ENCODE results near the gene FXYD5. TPM values are rescaled to one million over a fixed set of nuclear protein-coding genes. Genes with fewer than 3 reads are reported as not detected.

Gene FXYD5
- polyA plus RNA-seq, 2 of the 4 experiments (the other 2 are of a cell fraction): 70.8 to 113 TPM

GRCh38 chr19:35105411-35106290 is 48.9 kb upstream of the FXYD5 start:
- Histone ChIP-seq H3K4me1 (peaks cover 6% of the 10 kb centered on the region; the same call in 1 of the 3 replicates), H3K9me3 (peaks cover 6% of the 10 kb centered on the region; the same call in 1 of the 3 replicates), H3K27ac (no peak overlapping the region), H3K4me3 (no peak overlapping the region), H3K4me2 (no peak overlapping the region)
- no peak for FAIRE-seq
- no peak for ATAC-seq
- CTCF ChIA-PET: interaction anchor here (0.6 to 3.7 kb wide), 11 partner anchors 9 to 599 kb away, joined by 3 to 29 read pairs (median 6); no protein-coding TSS in a partner anchor
- TF ChIP-seq NR3C1 (IDR thresholded peaks at IDR 0.05) (no peak), E2F6 (IDR thresholded peaks at IDR 0.05; ENCODE audit: borderline replicate concordance, low read depth) (no peak), GATA3 (IDR thresholded peaks at IDR 0.05; ENCODE audit: borderline replicate concordance) (no peak), HOXB13 (CRISPR knock-in tag; IDR thresholded peaks at IDR 0.05; ENCODE audit: low read depth) (no peak), ELK1 (IDR thresholded peaks at IDR 0.05; ENCODE audit: low read depth, low read length) (no peak), SMC3 (IDR thresholded peaks at IDR 0.05) (no peak), POLR2AphosphoS2 (conservative IDR thresholded peaks at IDR 0.05; ENCODE audit: low read length) (no peak), NFE2L2 (conservative IDR thresholded peaks at IDR 0.05; ENCODE audit: low read length) (no peak), RFX5 (IDR thresholded peaks at IDR 0.05) (no peak), RARB (CRISPR knock-in tag; IDR thresholded peaks at IDR 0.05) (no peak), FOSL2 (IDR thresholded peaks at IDR 0.05) (no peak), FOSL2 (CRISPR knock-in tag; IDR thresholded peaks at IDR 0.05) (no peak), POLR2A (IDR thresholded peaks at IDR 0.05; ENCODE audit: low read length) (no peak; the same call in 1 of the 2 replicates), CBX2 (IDR thresholded peaks at IDR 0.05; ENCODE audit: borderline replicate concordance, low read depth) (no peak), RNF2 (IDR thresholded peaks at IDR 0.05; ENCODE audit: borderline replicate concordance, low read depth) (no peak), REST (IDR thresholded peaks at IDR 0.05) (no peak)
- POLR2A ChIA-PET: interaction anchor here (0.6 kb wide), 1 partner anchor 731 kb away, joined by 3 read pairs; no protein-coding TSS in a partner anchor
- DNase-seq (ENCODE audit: low read depth in 1 of 2, low spot score in 1 of 2): no peak
- 85% methylated on average over 30 of the region's 30 CpGs for WGBS (ENCODE audit: missing lambda C conversion rate)

- ATAC-seq (no peak), DNase-seq (ENCODE audit: low read depth in 1 of 2, low spot score in 1 of 2) (no peak), FAIRE-seq (no peak)
- POLR2A ChIA-PET: interaction anchor here (0.6 kb wide), 1 partner anchor 731 kb away, joined by 3 read pairs; no protein-coding TSS in a partner anchor
- H3K4me3 ChIP-seq: no peak overlapping the region
- H3K4me1 ChIP-seq: peaks cover 6% of the 10 kb centered on the region; the same call in 1 of the 3 replicates
- H3K27ac ChIP-seq: no peak overlapping the region
- TF ChIP-seq CBX8 (IDR thresholded peaks at IDR 0.05) (no peak), ESRRA (IDR thresholded peaks at IDR 0.05; ENCODE audit: borderline replicate concordance, low read length) (no peak), GATA3 (IDR thresholded peaks at IDR 0.05; ENCODE audit: borderline replicate concordance) (no peak), CHD4 (IDR thresholded peaks at IDR 0.05; ENCODE audit: borderline replicate concordance) (no peak), HOXB13 (CRISPR knock-in tag; IDR thresholded peaks at IDR 0.05; ENCODE audit: low read depth) (no peak), RARB (CRISPR knock-in tag; IDR thresholded peaks at IDR 0.05) (no peak), CTCF (IDR thresholded peaks at IDR 0.05) (no peak), CEBPB (IDR thresholded peaks at IDR 0.05) (no peak), ZC3H11A (IDR thresholded peaks at IDR 0.05) (no peak), BCL3 (IDR thresholded peaks at IDR 0.05) (no peak), NFE2L2 (conservative IDR thresholded peaks at IDR 0.05; ENCODE audit: low read length) (no peak), TFCP2L1 (CRISPR knock-in tag; IDR thresholded peaks at IDR 0.05) (no peak), ZFP36 (IDR thresholded peaks at IDR 0.05; ENCODE audit: borderline replicate concordance, partially characterized antibody) (no peak), PHF8 (IDR thresholded peaks at IDR 0.05; ENCODE audit: borderline replicate concordance, low read depth) (no peak)
- no peak overlapping the region for H3K4me2 ChIP-seq
- WGBS (ENCODE audit: missing lambda C conversion rate): 73% methylated on average over 9 of the region's 9 CpGs
- CTCF ChIA-PET: interaction anchor here (0.6 to 3.7 kb wide), 7 partner anchors 9 to 599 kb away, joined by 3 to 29 read pairs (median 8); no protein-coding TSS in a partner anchor
- peaks cover 6% of the 10 kb centered on the region; the same call in 1 of the 3 replicates for H3K9me3 ChIP-seq
These were observed 48.3 kb upstream of the FXYD5 start for GRCh38 chr19:35106291-35106583.
